Measurements from ENCODE around the gene SRPK3. TPM values are rescaled to one million over a fixed set of nuclear protein-coding genes. Genes with fewer than 3 reads are reported as not detected.

The SRPK3 gene
- polyA plus RNA-seq, 3 donors, result 0.01 TPM; not detected in 2

DNA sequence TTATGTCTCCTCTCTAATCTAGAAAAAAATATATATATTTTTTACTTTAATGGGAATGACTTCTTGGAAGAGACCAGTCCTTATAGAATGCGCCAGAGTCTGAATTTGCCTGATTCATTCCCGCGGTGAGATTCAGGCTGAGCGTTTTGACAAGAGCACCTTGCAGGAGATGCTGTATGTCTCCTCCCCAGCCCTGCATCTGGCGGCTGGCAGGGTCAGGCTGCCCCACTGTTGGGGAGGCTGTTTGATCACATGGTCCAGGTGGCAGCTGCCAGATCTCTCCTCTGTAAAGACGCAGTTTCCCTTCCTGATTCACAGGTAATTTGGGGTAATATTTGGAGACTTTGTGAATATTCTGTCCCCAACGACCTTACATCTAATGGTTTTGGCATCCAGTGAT lies 39.8 kb downstream of the SRPK3 start:
- no peak for DNase-seq
- Histone ChIP-seq H3K79me2 (ENCODE audit: insufficient read depth, low read length) (no peaks in the 10 kb centered on the region), H3K4me3 (replicated peaks in 1 of 3; ENCODE audit: low read depth in 2 of 3, low read length in 3 of 3) (no peak overlapping the region), H3K9me3 (replicated peaks in 1 of 2; ENCODE audit: control insufficient read depth in 1 of 2, insufficient read depth in 1 of 2, low read length in 2 of 2) (peaks cover 0 to 5% of the 10 kb centered on the region in 2 donors), H3K27ac (ENCODE audit: low read depth in 1 of 2, low read length in 2 of 2) (no peak overlapping the region), H3K36me3 (replicated peaks in 1 of 2; ENCODE audit: control insufficient read depth in 1 of 2, insufficient read depth in 2 of 2, low read length in 2 of 2) (no peaks in the 10 kb centered on the region), H2AFZ (ENCODE audit: insufficient read depth, low read depth, low read length, poor library complexity, severe bottlenecking) (no peak overlapping the region), H3K4me2 (replicated peaks; ENCODE audit: extremely low read depth, low read length, poor library complexity, severe bottlenecking) (no peak overlapping the region), H3K27me3 (ENCODE audit: control insufficient read depth in 2 of 2, insufficient read depth in 2 of 2, low read length in 2 of 2) (peaks cover 24 to 60% of the 10 kb centered on the region in 2 donors), H3K9ac (ENCODE audit: insufficient read depth, low read length, poor library complexity, severe bottlenecking) (no peak overlapping the region), H3K4me1 (ENCODE audit: control insufficient read depth in 1 of 2, insufficient read depth in 2 of 2, low read length in 2 of 2) (peaks cover 3 to 10% of the 10 kb centered on the region in 2 donors), H4K20me1 (ENCODE audit: insufficient read depth, low read length) (no peaks in the 10 kb centered on the region)
- no peaks in the 10 kb centered on the region for H3K36me3 Mint-ChIP-seq
- H3K9me3 Mint-ChIP-seq, result peaks cover 0 to 13% (median 0%) of the 10 kb centered on the region in 7 donors
- H3K27me3 Mint-ChIP-seq (ENCODE audit: low read depth in 3 of 3), result peaks cover 38 to 84% (median 84%) of the 10 kb centered on the region in 3 donors
- TF ChIP-seq, protein P1, sequence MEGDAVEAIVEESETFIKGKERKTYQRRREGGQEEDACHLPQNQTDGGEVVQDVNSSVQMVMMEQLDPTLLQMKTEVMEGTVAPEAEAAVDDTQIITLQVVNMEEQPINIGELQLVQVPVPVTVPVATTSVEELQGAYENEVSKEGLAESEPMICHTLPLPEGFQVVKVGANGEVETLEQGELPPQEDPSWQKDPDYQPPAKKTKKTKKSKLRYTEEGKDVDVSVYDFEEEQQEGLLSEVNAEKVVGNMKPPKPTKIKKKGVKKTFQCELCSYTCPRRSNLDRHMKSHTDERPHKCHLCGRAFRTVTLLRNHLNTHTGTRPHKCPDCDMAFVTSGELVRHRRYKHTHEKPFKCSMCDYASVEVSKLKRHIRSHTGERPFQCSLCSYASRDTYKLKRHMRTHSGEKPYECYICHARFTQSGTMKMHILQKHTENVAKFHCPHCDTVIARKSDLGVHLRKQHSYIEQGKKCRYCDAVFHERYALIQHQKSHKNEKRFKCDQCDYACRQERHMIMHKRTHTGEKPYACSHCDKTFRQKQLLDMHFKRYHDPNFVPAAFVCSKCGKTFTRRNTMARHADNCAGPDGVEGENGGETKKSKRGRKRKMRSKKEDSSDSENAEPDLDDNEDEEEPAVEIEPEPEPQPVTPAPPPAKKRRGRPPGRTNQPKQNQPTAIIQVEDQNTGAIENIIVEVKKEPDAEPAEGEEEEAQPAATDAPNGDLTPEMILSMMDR (IDR thresholded peaks at IDR 0.05), result no peak
- no peak overlapping the region for H3K27ac Mint-ChIP-seq
- peaks cover 9% of the 10 kb centered on the region for H3K4me1 Mint-ChIP-seq
- intact Hi-C loops (cut with micrococcal nuclease), result no loop called here
- WGBS (ENCODE audit: insufficient coverage), result no CpG with 5 or more reads among the region's 7 CpGs
- H3K4me3 Mint-ChIP-seq, result peak overlapping the region in 1 of 2 donors; percentile 46

DNA sequence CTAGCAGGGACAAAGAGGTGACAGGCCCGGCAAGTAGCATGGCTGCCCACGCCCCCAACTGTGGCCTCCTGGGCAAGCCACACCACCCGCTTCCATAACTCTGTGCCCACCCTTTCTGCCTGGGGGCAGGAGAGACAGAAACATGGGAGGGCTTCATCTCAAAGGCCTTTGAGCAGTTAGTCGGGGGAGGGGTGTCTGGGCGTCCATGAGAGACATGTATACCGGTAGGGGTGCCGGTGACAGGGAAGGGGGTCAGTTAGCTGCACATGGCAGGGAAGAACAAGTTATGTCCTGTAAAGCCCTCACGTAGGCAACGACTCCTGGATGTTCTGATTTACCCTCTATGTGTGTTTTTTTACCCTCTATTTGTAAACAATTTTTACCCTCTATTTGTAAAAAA lies 40.2 kb downstream of the SRPK3 start:
- peaks cover 3 to 10% of the 10 kb centered on the region in 2 donors for H3K4me1 ChIP-seq (ENCODE audit: control insufficient read depth in 1 of 2, insufficient read depth in 2 of 2, low read length in 2 of 2)
- intact Hi-C loops (cut with micrococcal nuclease), result no loop called here

More for the DNA sequence above, 40.2 kb downstream of the SRPK3 start:
- H3K4me1 Mint-ChIP-seq, result peaks cover 9% of the 10 kb centered on the region
- Histone ChIP-seq H3K79me2 (ENCODE audit: insufficient read depth, low read length) (no peaks in the 10 kb centered on the region), H3K9ac (ENCODE audit: insufficient read depth, low read length, poor library complexity, severe bottlenecking) (no peak overlapping the region), H3K27me3 (ENCODE audit: control insufficient read depth in 2 of 2, insufficient read depth in 2 of 2, low read length in 2 of 2) (peaks cover 27 to 64% of the 10 kb centered on the region in 2 donors), H3K27ac (ENCODE audit: low read depth in 1 of 2, low read length in 2 of 2) (no peak overlapping the region), H2AFZ (ENCODE audit: insufficient read depth, low read depth, low read length, poor library complexity, severe bottlenecking) (no peak overlapping the region), H4K20me1 (ENCODE audit: insufficient read depth, low read length) (no peaks in the 10 kb centered on the region), H3K4me2 (replicated peaks; ENCODE audit: extremely low read depth, low read length, poor library complexity, severe bottlenecking) (no peak overlapping the region), H3K9me3 (replicated peaks in 1 of 2; ENCODE audit: control insufficient read depth in 1 of 2, insufficient read depth in 1 of 2, low read length in 2 of 2) (peaks cover 0 to 5% of the 10 kb centered on the region in 2 donors), H3K36me3 (replicated peaks in 1 of 2; ENCODE audit: control insufficient read depth in 1 of 2, insufficient read depth in 2 of 2, low read length in 2 of 2) (no peaks in the 10 kb centered on the region), H3K4me3 (replicated peaks in 1 of 3; ENCODE audit: low read depth in 2 of 3, low read length in 3 of 3) (no peak overlapping the region)
- TF ChIP-seq, protein P1 (IDR thresholded peaks at IDR 0.05), result no peak
- no peaks in the 10 kb centered on the region for H3K36me3 Mint-ChIP-seq
- WGBS (ENCODE audit: insufficient coverage), result 100% methylated on average over 2 of the region's 9 CpGs
- H3K4me3 Mint-ChIP-seq, result peak overlapping the region in 1 of 2 donors; percentile 46
- peaks cover 0 to 13% (median 0%) of the 10 kb centered on the region in 7 donors for H3K9me3 Mint-ChIP-seq
- no peak overlapping the region for H3K27ac Mint-ChIP-seq
- peaks cover 41 to 88% (median 87%) of the 10 kb centered on the region in 3 donors for H3K27me3 Mint-ChIP-seq (ENCODE audit: low read depth in 3 of 3)
- no peak for DNase-seq

Measured in CD14-positive monocyte (primary cell).